Stimulated activated CD8-positive, alpha-beta memory T cell treated with anti-CD3 and anti-CD28 coated beads, Interleukin-15, amount 100 ng/mL, for 4 hours (primary cell): ENCODE results near the gene NSMCE1.

Experiments used
- DNase-seq, 2 donors: peaks; one replicate each; pipeline ENCODE4 v3.0.0-alpha.2; 2020; ENCODE audit warnings: low read depth in 2 of 2

The NSMCE1 gene

GRCh38 chr16:27195076-27195741, 73.4 kb downstream of the NSMCE1 start:
- no peak for DNase-seq

- DNase-seq = no peak
These were observed 75.1 kb downstream of the NSMCE1 start for GRCh38 chr16:27193300-27193990.

- DNase-seq = no peak
These were observed 77.1 kb downstream of the NSMCE1 start for GRCh38 chr16:27191352-27191924.

- DNase-seq = no peak
These were observed 78.2 kb downstream of the NSMCE1 start for GRCh38 chr16:27190316-27190871.

GRCh38 chr16:27189335-27189972, 79.1 kb downstream of the NSMCE1 start:
- no peak for DNase-seq

- DNase-seq = no peak
These were observed 79.9 kb downstream of the NSMCE1 start for GRCh38 chr16:27188633-27189032.

- no peak for DNase-seq
These were observed 82.8 kb downstream of the NSMCE1 start for GRCh38 chr16:27185776-27186130.

GRCh38 chr16:27182906-27183405, 85.6 kb downstream of the NSMCE1 start:
- DNase-seq = no peak

- no peak for DNase-seq
These were observed 87.4 kb downstream of the NSMCE1 start for GRCh38 chr16:27181019-27181790.

- peak; percentile 61 to 76 for DNase-seq
These were observed 89.0 kb downstream of the NSMCE1 start for GRCh38 chr16:27179500-27180072.

- DNase-seq = no peak
These were observed 91.4 kb downstream of the NSMCE1 start for GRCh38 chr16:27177031-27177774.

- DNase-seq = no peak
These were observed 92.7 kb downstream of the NSMCE1 start for GRCh38 chr16:27175888-27176287.
